Measurements from ENCODE around the gene IL5.

- TF ChIP-seq CTCF (IDR thresholded peaks at IDR 0.05), result no peak
- no peak for TF ChIP-seq POLR2AphosphoS5 (IDR thresholded peaks at IDR 0.05; ENCODE audit: low read depth, low read length)
- TF ChIP-seq SIN3A (IDR thresholded peaks at IDR 0.05; ENCODE audit: borderline replicate concordance, insufficient read depth, low read depth, low read length), result no peak
- no peak for TF ChIP-seq REST (IDR thresholded peaks at IDR 0.05; ENCODE audit: insufficient read depth in 1 of 2, low read depth in 2 of 2, low read length in 1 of 2)
- no peak for TF ChIP-seq TCF7L2 (IDR thresholded peaks at IDR 0.05; ENCODE audit: low read depth, low read length)
These were observed 41.1 kb downstream of the IL5 start for GRCh38 chr5:132501961-132502931.

All from Panc1 (cell line).